ENCODE results near the gene SELENOO. TPM values are rescaled to one million over a fixed set of nuclear protein-coding genes. Genes with fewer than 3 reads are reported as not detected.

Gene SELENOO
- total and polyA plus RNA-seq, 2 of the 13 experiments (the other 11 are each of a cell fraction or from before 2014, with no cell fraction given): 14.4 to 19.0 TPM

DNA sequence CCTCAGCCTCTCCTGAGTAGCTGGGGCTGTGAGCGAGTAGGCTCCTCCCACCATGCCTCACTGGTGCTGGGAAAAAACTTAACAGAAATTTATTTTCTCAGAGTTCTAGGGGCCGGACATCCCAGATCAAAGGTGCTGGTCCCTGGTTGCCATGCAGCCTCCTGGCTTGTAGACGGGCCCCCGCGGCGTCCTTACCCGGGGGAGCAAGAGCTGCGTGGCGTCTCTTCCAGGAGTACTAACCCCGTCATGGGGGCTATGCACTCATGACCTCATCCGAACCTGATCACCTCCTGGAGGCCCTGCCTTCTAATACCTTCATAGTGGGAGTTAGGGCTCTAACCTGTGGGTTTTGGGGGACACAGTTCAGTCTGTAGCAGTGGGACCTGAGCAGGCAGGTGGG lies 12.5 kb upstream of the SELENOO start:
- no peak overlapping the region for H3K9ac ChIP-seq (ENCODE audit: insufficient read depth, low read depth, low read length)

DNA sequence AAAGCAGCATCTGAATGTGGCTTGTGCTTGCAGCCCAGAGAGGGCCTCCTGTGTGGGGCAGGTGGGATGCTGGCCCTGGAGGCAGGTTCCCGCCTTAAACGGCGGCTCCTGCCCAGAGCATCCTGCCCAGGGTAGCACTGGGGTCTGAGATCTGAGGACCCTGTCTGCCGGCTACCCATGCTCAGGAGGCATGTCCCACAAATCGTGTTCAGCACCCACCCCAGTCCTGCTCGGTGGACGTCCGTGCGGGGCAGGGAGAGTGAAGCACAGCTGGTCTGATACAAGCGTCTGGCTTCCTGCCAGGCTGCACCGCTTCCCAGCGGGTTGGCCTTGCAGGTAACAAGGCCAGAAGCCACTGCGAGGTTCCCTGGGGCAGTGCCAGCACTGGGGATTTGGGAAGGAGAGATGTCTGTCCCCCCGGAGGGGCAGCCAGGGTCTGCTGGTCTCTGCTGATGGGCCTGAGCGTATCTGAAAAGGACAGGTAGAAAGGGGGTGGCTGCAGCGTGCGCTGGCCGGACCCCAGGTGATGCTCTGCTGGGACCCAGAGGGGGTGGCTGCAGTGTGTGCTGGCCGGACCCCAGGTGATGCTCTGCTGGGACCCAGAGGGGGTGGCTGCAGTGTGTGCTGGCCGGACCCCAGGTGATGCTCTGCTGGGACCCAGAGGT lies 11.5 kb upstream of the SELENOO start:
- TF ChIP-seq, protein P1, sequence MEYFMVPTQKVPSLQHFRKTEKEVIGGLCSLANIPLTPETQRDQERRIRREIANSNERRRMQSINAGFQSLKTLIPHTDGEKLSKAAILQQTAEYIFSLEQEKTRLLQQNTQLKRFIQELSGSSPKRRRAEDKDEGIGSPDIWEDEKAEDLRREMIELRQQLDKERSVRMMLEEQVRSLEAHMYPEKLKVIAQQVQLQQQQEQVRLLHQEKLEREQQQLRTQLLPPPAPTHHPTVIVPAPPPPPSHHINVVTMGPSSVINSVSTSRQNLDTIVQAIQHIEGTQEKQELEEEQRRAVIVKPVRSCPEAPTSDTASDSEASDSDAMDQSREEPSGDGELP (IDR thresholded peaks at IDR 0.05; ENCODE audit: borderline replicate concordance, low read depth): no peak
- TF ChIP-seq CREB1 (IDR thresholded peaks at IDR 0.05): no peak
- TF ChIP-seq CREB1 (CRISPR knock-in tag; IDR thresholded peaks at IDR 0.05): no peak
- TF ChIP-seq, protein P2, sequence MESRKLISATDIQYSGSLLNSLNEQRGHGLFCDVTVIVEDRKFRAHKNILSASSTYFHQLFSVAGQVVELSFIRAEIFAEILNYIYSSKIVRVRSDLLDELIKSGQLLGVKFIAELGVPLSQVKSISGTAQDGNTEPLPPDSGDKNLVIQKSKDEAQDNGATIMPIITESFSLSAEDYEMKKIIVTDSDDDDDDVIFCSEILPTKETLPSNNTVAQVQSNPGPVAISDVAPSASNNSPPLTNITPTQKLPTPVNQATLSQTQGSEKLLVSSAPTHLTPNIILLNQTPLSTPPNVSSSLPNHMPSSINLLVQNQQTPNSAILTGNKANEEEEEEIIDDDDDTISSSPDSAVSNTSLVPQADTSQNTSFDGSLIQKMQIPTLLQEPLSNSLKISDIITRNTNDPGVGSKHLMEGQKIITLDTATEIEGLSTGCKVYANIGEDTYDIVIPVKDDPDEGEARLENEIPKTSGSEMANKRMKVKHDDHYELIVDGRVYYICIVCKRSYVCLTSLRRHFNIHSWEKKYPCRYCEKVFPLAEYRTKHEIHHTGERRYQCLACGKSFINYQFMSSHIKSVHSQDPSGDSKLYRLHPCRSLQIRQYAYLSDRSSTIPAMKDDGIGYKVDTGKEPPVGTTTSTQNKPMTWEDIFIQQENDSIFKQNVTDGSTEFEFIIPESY (CRISPR knock-in tag; IDR thresholded peaks at IDR 0.05): peak; percentile 81
- peaks cover 8 to 17% of the 10 kb centered on the region in 2 experiments; a peak in 4 of 5 replicates for H3K36me3 ChIP-seq (replicated peaks in 1 of 2; ENCODE audit: control insufficient read depth in 1 of 2, insufficient read depth in 2 of 2, low read length in 2 of 2)
- no peak for FAIRE-seq
- in situ Hi-C loops (cut with HindIII; ENCODE audit: extremely low pct_ligation_motif_present, low pct_unique_long_range_greater_than_20kb): no loop called here
- H3K9me3 ChIP-seq (ENCODE audit: low read length): no peaks in the 10 kb centered on the region
- intact Hi-C loops (cut with micrococcal nuclease; ENCODE audit: unreplicated experiment): no loop called here
- ChIA-PET CTCF (ENCODE audit: low intra/inter-chr PET ratio, low total read pairs) (no interaction called here), POLR2A (no interaction called here)
- BruUV-seq (replicated peaks): no TSS peak
- peaks cover 21% of the 10 kb centered on the region for H3K4me1 ChIP-seq (ENCODE audit: insufficient read depth, low read length)
- no peak overlapping the region for H3K4me3 ChIP-seq (replicated peaks in 1 of 3; ENCODE audit: insufficient read depth in 1 of 3, low read depth in 2 of 3, low read length in 3 of 3)
- H3K79me2 ChIP-seq (ENCODE audit: insufficient read depth, low read length): peaks cover 18% of the 10 kb centered on the region
- DNase-seq (ENCODE audit: low spot score): no peak
- no peak for ATAC-seq
- H2AFZ ChIP-seq (ENCODE audit: low read length): no peak overlapping the region
- no peak overlapping the region for H3K27ac ChIP-seq (ENCODE audit: extremely low read length, insufficient read depth, low read length)
- H3K27me3 ChIP-seq (ENCODE audit: control insufficient read depth in 1 of 2, insufficient read depth in 2 of 2, low read length in 2 of 2): no peaks in the 10 kb centered on the region
- 95% methylated on average over 13 of the region's 20 CpGs for WGBS (ENCODE audit: low lambda C conversion rate)
- H4K20me1 ChIP-seq (ENCODE audit: insufficient read depth, low read length): peaks cover 2% of the 10 kb centered on the region; the same call in 1 of the 2 replicates
- no peak overlapping the region for H3K9ac ChIP-seq (ENCODE audit: insufficient read depth, low read depth, low read length)
- H3K4me2 ChIP-seq (ENCODE audit: low read depth, low read length): no peak overlapping the region

More for the DNA sequence above, 12.5 kb upstream of the SELENOO start:
- CTCF ChIA-PET (ENCODE audit: low intra/inter-chr PET ratio, low total read pairs): no interaction called here
- Histone ChIP-seq H3K4me3 (replicated peaks in 1 of 3; ENCODE audit: insufficient read depth in 1 of 3, low read depth in 2 of 3, low read length in 3 of 3) (no peak overlapping the region), H3K4me1 (ENCODE audit: insufficient read depth, low read length) (peaks cover 30% of the 10 kb centered on the region), H3K27me3 (ENCODE audit: control insufficient read depth in 1 of 2, insufficient read depth in 2 of 2, low read length in 2 of 2) (no peaks in the 10 kb centered on the region), H3K36me3 (replicated peaks in 1 of 2; ENCODE audit: control insufficient read depth in 1 of 2, insufficient read depth in 2 of 2, low read length in 2 of 2) (peaks cover 3 to 8% of the 10 kb centered on the region in 2 experiments; a peak in 4 of 5 replicates), H3K9me3 (ENCODE audit: low read length) (no peaks in the 10 kb centered on the region), H4K20me1 (ENCODE audit: insufficient read depth, low read length) (peaks cover 2% of the 10 kb centered on the region; the same call in 1 of the 2 replicates), H3K4me2 (ENCODE audit: low read depth, low read length) (no peak overlapping the region), H3K79me2 (ENCODE audit: insufficient read depth, low read length) (peaks cover 18% of the 10 kb centered on the region), H2AFZ (ENCODE audit: low read length) (no peak overlapping the region), H3K27ac (ENCODE audit: extremely low read length, insufficient read depth, low read length) (no peak overlapping the region)
- ATAC-seq: no peak
- no peak for DNase-seq (ENCODE audit: low spot score)
- TF ChIP-seq, protein P3, sequence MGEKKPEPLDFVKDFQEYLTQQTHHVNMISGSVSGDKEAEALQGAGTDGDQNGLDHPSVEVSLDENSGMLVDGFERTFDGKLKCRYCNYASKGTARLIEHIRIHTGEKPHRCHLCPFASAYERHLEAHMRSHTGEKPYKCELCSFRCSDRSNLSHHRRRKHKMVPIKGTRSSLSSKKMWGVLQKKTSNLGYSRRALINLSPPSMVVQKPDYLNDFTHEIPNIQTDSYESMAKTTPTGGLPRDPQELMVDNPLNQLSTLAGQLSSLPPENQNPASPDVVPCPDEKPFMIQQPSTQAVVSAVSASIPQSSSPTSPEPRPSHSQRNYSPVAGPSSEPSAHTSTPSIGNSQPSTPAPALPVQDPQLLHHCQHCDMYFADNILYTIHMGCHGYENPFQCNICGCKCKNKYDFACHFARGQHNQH (CRISPR knock-in tag; IDR thresholded peaks at IDR 0.05): no peak
- no peak for TF ChIP-seq SPEN (CRISPR knock-in tag; IDR thresholded peaks at IDR 0.05; ENCODE audit: low read depth)
- no peak for TF ChIP-seq NCOA5 (CRISPR knock-in tag; IDR thresholded peaks at IDR 0.05)
- no peak for TF ChIP-seq MAFF (IDR thresholded peaks at IDR 0.05; ENCODE audit: low read depth, low read length)
- FAIRE-seq: no peak
- 95% methylated on average over 7 of the region's 11 CpGs for WGBS (ENCODE audit: low lambda C conversion rate)
- BruUV-seq (replicated peaks): TSS peak; percentile 43
- intact Hi-C loops (cut with micrococcal nuclease; ENCODE audit: unreplicated experiment) (no loop called here), in situ Hi-C loops (cut with HindIII; ENCODE audit: extremely low pct_ligation_motif_present, low pct_unique_long_range_greater_than_20kb) (no loop called here)
- POLR2A ChIA-PET: no interaction called here

Measured in HepG2 (cell line).